GM21390 (cell line): Measurements from ENCODE around the gene MLIP.
"Not testable (repeated sequence)": the region's sequence is repeated elsewhere in the genome, so short reads cannot be mapped to it uniquely, and the experiment has no call there.

Experiments used
- ATAC-seq: cut with Tn5 transposase; IDR thresholded peaks from one replicate; pipeline ENCODE4 v1.9.1; 2021; ENCODE audit not compliant: unreplicated experiment

Gene MLIP

GRCh38 chr6:54135665-54136369 is 24.6 kb downstream of the MLIP start:
- no peak for ATAC-seq

GRCh38 chr6:54138795-54139194 is 27.6 kb downstream of the MLIP start:
- no peak for ATAC-seq

DNA sequence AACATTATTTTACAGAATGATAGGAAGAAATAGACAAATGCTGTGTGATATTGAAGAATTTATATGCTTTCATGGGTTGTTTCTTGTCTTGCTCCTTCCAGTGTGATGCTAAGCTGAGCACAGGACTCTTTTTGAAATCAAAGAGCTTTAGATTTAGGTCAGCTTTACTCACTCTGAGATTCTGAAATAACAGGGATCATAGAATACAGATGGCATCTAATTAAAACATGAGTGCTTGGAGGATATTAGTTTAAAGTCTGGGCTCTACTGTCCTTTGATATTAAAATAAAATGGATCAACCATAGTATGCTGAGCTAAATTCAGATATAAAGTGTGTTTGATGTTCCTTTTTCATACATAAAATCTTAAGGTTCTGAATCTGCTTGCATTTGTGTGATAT is 29.6 kb downstream of the MLIP start:
- no peak for ATAC-seq

DNA sequence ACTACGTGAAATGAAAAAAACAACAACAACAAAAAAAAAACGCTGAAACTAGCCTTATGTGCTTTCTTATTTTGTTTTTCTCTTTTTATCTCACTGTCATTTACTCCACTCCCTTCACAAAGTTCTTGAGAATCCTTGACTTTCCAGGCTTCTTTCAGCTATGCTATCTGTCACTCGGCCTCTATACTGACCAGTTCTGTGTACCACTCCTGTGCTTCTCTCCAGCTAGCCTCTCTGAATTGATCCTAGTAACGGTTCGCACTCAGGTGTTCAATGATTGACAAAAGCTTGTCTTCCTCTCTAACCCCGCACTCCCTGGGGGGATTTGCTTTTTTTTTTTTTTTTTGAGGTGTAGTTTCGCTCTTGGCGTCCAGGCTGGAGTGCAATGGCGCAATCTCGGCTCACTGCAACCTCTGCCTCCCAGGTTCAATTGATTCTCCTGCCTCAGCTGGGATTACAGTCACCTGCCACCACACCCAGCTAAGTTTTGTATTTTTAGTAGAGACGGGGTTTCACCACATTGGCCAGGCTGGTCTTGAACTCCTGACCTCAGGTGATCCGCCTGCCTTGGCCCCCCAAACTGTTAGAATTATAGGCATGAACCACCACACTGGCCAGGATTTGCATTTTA is 31.8 kb downstream of the MLIP start:
- no peak for ATAC-seq

- no peak for ATAC-seq
Observed at GRCh38 chr6:54151861-54152260, 40.6 kb downstream of the MLIP start.

DNA sequence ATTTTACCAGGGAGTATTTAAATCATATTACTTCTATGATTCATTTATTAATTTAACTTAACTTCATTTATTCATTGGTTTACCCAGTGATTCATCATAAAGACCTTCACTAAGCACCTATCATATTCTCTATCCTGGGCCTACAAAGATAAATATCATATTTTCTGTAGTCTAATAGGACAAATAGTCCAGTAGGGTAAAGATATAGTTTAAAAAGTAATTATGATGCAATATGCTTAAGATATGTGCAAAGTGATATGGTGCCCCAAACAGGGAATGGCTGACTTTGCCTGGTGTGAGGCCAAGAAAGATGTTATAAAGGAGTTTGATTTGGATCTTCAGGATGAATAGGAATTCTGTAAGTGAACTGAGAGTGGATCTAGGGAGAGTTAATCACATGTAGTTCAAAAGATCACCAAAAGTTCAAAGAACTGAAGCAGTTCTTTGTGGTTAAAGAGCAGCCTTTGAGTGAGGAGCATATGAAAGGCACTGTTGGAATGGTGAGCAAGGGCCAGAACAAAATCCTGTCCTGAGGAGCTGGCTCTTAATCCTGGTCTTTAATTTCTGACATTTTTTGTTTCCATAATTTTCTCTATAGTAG is 45.5 kb downstream of the MLIP start:
- no peak for ATAC-seq

- no peak for ATAC-seq
Observed at GRCh38 chr6:54157405-54157804, 46.2 kb downstream of the MLIP start.

GRCh38 chr6:54173089-54173488 is 61.8 kb downstream of the MLIP start:
- ATAC-seq, result no peak

DNA sequence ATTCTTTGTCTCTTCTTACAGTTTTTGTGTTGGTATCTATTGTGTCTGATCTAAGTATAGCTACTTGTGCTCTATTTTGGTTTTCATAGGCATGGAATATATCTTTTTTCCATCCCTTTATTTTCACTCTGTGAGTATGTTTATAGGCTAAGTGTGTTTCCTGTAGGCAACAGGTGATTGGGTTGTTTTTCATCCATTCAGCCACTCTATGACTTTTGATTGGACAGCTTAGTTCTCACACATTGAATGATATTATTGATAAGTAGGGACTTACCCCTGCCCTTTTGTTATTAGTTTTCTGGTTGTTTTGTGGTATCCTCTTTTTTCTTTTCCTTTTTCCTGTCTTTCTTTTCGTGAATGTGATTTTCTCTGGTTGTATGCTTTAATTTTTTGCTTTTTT is 67.9 kb downstream of the MLIP start:
- ATAC-seq, result no peak

GRCh38 chr6:54183616-54184015 is 72.4 kb downstream of the MLIP start:
- no peak for ATAC-seq

- no peak for ATAC-seq
Observed at GRCh38 chr6:54185885-54186284, 74.6 kb downstream of the MLIP start.

- no peak for ATAC-seq
Observed at GRCh38 chr6:54188846-54189245, 77.6 kb downstream of the MLIP start.

- no peak for ATAC-seq
Observed at GRCh38 chr6:54191461-54191860, 80.2 kb downstream of the MLIP start.

DNA sequence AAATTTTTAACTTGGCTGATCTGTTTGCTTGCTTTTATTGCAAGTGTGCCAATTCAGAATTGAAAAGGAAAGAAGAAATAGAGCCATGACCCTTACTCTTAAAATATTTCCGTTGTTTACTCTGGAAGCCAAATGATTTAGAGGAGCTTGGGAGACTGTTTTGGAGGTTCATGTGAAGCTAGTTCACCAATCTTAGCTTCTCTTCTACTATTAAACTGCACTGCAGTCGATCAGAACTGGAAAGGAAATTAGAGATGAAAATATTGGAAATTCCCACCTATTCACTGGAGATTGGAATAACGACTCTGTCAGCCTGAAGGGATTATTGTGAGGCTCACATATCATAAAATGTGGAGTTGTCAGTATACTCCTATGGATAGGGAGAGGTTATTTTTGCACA is 81.8 kb downstream of the MLIP start:
- ATAC-seq, result no peak

DNA sequence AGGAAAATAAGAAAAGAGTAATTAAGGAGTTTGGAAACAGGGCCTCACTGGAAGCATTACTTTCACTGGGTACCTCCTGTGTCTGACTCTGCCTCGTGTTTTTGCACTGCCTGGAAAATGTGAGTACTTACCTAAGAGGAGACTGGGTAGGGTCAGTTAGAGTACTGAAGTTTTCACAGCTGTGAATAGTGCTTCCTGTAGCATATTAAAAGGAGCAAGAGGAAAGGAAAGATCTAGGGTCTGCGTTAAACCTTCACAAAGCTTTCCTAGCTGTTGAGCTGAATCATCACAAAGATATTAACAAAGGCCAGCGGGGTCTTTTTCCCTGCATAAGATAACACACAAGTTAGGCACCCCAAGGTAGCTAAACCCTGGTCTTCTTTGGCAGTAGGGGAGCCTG is 82.3 kb downstream of the MLIP start:
- no peak for ATAC-seq

DNA sequence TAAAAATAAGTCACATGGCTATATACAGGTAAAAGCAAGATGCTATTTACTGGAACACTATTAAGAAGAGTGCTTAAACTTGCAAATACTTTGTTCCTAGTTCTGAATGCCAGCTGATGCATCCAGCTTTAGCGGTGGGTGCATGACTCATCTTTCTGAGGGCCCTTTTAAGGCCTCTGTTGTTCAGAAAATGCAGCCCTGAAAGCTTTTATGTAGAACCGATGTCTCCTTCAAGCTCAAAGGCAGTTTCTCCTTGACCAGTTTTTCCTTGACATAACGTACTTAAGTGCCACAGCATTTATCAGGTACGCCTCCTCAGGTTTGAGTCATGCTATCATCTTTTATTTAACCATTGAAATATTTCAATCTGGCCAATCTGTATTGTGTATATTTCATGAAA is 82.8 kb downstream of the MLIP start:
- ATAC-seq, result no peak

DNA sequence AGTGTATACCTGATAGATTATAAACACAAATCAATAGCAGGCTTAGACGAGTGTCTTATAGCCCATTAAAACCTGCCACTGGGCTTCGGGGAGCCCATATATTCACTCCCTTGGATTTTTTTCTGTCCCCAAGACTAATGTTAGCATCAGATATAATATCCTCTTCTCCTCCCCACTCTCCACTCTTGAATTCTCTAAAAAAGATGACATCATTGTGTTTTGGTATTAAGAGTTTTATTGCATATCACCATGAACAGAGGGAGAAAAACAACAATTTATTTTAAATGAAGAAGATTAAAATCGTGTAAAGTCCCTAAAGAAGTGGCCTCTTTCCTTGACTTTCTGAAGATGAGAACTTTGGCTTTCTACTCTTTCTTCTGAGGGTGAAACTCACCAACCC is 84.4 kb downstream of the MLIP start:
- ATAC-seq, result no peak

- no peak for ATAC-seq
Observed at GRCh38 chr6:54196905-54197304, 85.7 kb downstream of the MLIP start.

DNA sequence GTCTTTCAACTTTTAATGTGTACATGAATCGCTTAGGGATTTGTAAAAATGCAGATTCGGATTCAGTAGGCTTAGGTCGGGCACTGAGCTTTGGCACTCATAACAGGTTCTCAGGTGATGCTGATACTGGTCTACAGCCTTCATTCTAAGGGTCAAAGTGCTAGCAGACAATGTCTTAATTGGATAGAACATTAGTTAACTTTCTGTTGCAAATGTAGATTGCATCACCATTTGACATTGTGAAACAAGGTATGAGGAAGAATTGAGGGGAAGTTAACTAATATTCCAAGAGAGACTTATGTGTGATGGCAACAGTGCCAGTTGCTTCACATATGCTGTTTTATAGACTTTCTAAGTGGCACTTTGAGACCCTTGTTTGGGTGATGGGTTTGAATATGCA is 86.9 kb downstream of the MLIP start:
- ATAC-seq, result no peak

DNA sequence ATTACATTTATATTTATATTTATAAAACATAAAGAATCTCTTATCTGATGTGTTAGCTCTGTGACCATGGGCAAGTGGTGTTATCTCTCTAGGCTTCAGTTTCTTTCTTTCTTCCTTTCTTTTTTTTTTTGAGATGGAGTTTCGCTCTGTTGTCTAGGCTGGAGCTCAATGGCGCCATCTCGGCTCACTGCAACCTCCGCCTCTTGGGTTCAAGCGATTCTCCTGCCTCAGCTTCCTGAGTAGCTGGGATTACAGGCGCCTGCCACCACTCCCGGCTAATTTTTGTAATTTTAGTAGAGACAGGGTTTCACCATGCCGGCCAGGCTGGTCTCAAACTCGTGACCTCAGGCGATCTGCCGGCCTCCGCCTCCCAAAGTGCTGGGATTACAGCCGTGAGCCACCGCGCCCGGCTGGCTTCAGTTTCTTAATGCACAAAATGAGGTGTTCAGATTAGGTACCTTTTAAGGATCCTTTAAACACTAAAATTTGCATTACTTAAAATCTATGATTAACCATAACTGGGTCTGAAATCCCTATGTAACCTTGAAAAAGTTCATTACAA is 92.3 kb downstream of the MLIP start:
- not testable (repeated sequence) for ATAC-seq

GRCh38 chr6:54204921-54205591 is 93.8 kb downstream of the MLIP start:
- ATAC-seq, result no peak

DNA sequence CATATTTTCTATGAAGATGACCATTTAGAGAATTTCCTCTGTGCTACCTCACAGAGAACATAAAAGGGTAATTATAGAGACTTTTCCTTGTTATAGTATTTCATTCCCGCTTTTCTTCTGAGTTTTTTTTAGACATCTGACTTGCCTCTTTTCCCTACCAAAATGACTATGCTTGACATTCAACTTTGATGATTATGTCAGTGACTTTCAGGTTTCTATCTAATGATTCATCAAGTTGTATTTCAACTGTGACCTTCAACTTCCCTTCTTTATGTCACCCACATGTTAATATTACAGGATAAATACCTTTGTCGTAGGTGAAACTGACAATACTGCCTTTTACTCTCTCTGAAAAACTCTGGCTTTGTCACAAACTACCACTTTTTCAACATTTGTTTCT is 95.3 kb downstream of the MLIP start:
- ATAC-seq, result no peak
